CD14-positive monocyte (primary cell): Measurements from ENCODE around the gene BRSK2. TPM values are rescaled to one million over a fixed set of nuclear protein-coding genes. Genes with fewer than 3 reads are reported as not detected.

Experiments used
- DNase-seq, 3 donors: peaks; one replicate each; pipeline ENCODE4 v3.0.0-alpha.2; 2011 to 2022
- H2AFZ ChIP-seq: 2 replicates; pipeline ENCODE4 v1.6.0; 2012; ENCODE audit warnings: mild to moderate bottlenecking, low read depth, low read length, inconsistent platforms; ENCODE audit not compliant: insufficient read depth, poor library complexity, severe bottlenecking
- H3K27ac ChIP-seq, 2 donors: 1 replicate in 1 of 2; 2 replicates in 1 of 2; pipeline ENCODE4 v1.5.1; 2012 to 2013; ENCODE audit warnings: low read length in 2 of 2, control low read depth in 1 of 2, inconsistent platforms in 1 of 2, low read depth in 1 of 2, mild to moderate bottlenecking in 1 of 2
- H3K27me3 ChIP-seq, 2 donors: one replicate each; pipeline versions ENCODE4 v1.6.0 to v1.6.1; 2011 to 2013; ENCODE audit warnings: low read length in 2 of 2; ENCODE audit not compliant: control insufficient read depth in 2 of 2, insufficient read depth in 2 of 2
- H3K36me3 ChIP-seq, 2 donors: replicated peaks in 1 of 2; 1 replicate in 1 of 2; 2 replicates in 1 of 2; pipeline versions ENCODE4 v1.5.1 to v1.6.1; 2012 to 2013; ENCODE audit warnings: low read length in 2 of 2, control low read depth in 1 of 2, inconsistent platforms in 1 of 2, mild to moderate bottlenecking in 1 of 2; ENCODE audit not compliant: insufficient read depth in 2 of 2, control insufficient read depth in 1 of 2
- H3K4me1 ChIP-seq, 2 donors: 1 replicate in 1 of 2; 2 replicates in 1 of 2; pipeline versions ENCODE4 v1.5.1 to v1.6.1; 2012 to 2013; ENCODE audit warnings: low read length in 2 of 2, control low read depth in 1 of 2, inconsistent platforms in 1 of 2, mild to moderate bottlenecking in 1 of 2, moderate library complexity in 1 of 2; ENCODE audit not compliant: insufficient read depth in 2 of 2, control insufficient read depth in 1 of 2
- H3K4me2 ChIP-seq: replicated peaks from 2 replicates; pipeline ENCODE3; 2012; ENCODE audit warnings: low read length, moderate library complexity, mild to moderate bottlenecking; ENCODE audit not compliant: poor library complexity, severe bottlenecking; ENCODE audit errors: extremely low read depth
- H3K4me3 ChIP-seq, 3 experiments: fragments of 200-600 bp in 1 of 3; sonication (generic) in 1 of 3; replicated peaks in 1 of 3; 1 replicate in 2 of 3; 2 replicates in 1 of 3; pipeline ENCODE4 v1.5.1; 2011 to 2013; ENCODE audit warnings: low read length in 3 of 3, mild to moderate bottlenecking in 3 of 3, control low read depth in 2 of 3, low read depth in 2 of 3, inconsistent platforms in 1 of 3, moderate library complexity in 1 of 3
- H3K79me2 ChIP-seq: 2 replicates; pipeline ENCODE4 v1.6.0; 2012; ENCODE audit warnings: mild to moderate bottlenecking, control low read depth, inconsistent platforms, low read length, moderate library complexity; ENCODE audit not compliant: insufficient read depth
- H3K9ac ChIP-seq: 2 replicates; pipeline ENCODE4 v1.6.0; 2017; ENCODE audit warnings: low read length, mild to moderate bottlenecking; ENCODE audit not compliant: insufficient read depth, poor library complexity, severe bottlenecking
- H3K9me3 ChIP-seq, 2 donors: replicated peaks in 1 of 2; 1 replicate in 1 of 2; 2 replicates in 1 of 2; pipeline versions ENCODE4 v1.5.1 to v1.6.1; 2012 to 2013; ENCODE audit warnings: low read length in 2 of 2, control low read depth in 1 of 2; ENCODE audit not compliant: control insufficient read depth in 1 of 2, insufficient read depth in 1 of 2
- H4K20me1 ChIP-seq: 2 replicates; pipeline ENCODE4 v1.6.0; 2012; ENCODE audit warnings: mild to moderate bottlenecking, low read length, control low read depth, moderate library complexity; ENCODE audit not compliant: insufficient read depth
- H3K27ac Mint-ChIP-seq, 7 donors: one replicate each; pipeline ENCODE4 v1.8.0; 2020; ENCODE audit warnings: mild to moderate bottlenecking in 7 of 7, mixed read lengths in 7 of 7, moderate library complexity in 6 of 7, inconsistent platforms in 2 of 7
- H3K27me3 Mint-ChIP-seq, 3 donors: one replicate each; pipeline ENCODE4 v1.8.0; 2021 to 2022; ENCODE audit warnings: low read depth in 3 of 3, mild to moderate bottlenecking in 3 of 3, mixed read lengths in 3 of 3, moderate library complexity in 3 of 3, inconsistent platforms in 1 of 3
- H3K36me3 Mint-ChIP-seq, 2 donors: one replicate each; pipeline ENCODE4 v1.8.0; 2020; ENCODE audit warnings: mixed read lengths in 2 of 2, inconsistent platforms in 1 of 2, mild to moderate bottlenecking in 1 of 2
- H3K4me1 Mint-ChIP-seq: one replicate; pipeline ENCODE4 v1.8.0; 2020; ENCODE audit warnings: mild to moderate bottlenecking, mixed read lengths
- H3K4me3 Mint-ChIP-seq, 2 donors: one replicate each; pipeline ENCODE4 v1.8.0; 2020; ENCODE audit warnings: mild to moderate bottlenecking in 2 of 2, mixed read lengths in 2 of 2, moderate library complexity in 1 of 2
- H3K9me3 Mint-ChIP-seq, 7 donors: one replicate each; pipeline ENCODE4 v1.8.0; 2020 to 2022; ENCODE audit warnings: mixed read lengths in 7 of 7, mild to moderate bottlenecking in 6 of 7, moderate library complexity in 6 of 7, inconsistent platforms in 2 of 7
- CTCF ChIP-seq: fragments of 200-600 bp; IDR thresholded peaks from one replicate; pipeline ENCODE4 v1.8.0; 2022; ENCODE audit warnings: antibody characterized with exemption, mild to moderate bottlenecking
- WGBS: methylation state at CpG from one replicate; pipeline ENCODE4 v1.1.5; 2013; ENCODE audit warnings: missing lambda C conversion rate; ENCODE audit not compliant: insufficient coverage; 5-methylcytosine and 5-hydroxymethylcytosine counted together
- intact Hi-C, 2 donors: fragments of 100-400 bp; cut with micrococcal nuclease; formaldehyde crosslinking; loops; one replicate each; pipeline versions ENCODE4 v1.15.0 to v1.15.1; 2023
- polyA plus RNA-seq, 3 donors: library from polyadenylated mRNA; depleted of rRNA in 1 of 3; unstranded in 2 of 3; stranded (reverse) in 1 of 3; fragments of 300-500 nt in 2 of 3; fragments of >200 nt in 1 of 3; fragmentation: Illumina TruSeq in 2 of 3; gene quantifications; 1 replicate in 2 of 3; 2 replicates in 1 of 3; pipeline ENCODE4 v1.2.3, GENCODE V29; 2012 to 2021

Gene BRSK2
- polyA plus RNA-seq, 3 donors = 0.13 TPM; not detected in 2

DNA sequence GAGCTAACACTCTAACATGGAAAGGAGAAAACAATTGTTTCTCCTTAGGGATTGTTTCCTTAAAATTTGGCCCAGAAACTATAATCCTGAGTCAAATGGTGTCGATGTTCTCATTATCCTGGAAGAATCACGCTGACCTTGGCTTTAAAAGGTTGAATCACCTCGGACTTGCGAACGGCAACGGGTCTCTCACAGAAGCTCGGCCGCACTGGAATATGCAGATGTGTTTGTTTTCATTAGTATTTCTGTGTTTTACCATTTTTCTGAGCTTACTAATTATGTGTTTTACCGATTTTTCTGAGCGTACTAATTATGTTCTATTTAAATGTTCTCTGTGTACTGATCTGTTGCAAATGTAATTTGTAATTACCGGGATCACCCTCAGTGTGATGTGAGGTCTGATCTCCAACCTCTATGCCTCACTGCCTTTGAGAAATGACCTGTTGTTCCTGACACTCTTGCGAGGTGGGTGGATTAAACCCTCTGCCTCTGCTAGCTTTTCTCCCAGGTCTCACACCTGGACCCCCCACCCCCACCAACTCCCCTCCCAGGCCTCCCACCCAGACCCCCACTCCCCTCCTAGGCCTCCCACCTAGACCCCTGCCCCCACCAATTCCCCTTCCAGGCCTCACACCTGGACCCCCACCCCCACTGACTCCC is 38.3 kb upstream of the BRSK2 start:
- peak overlapping the region in 1 of 7 donors; percentile 20 for H3K27ac Mint-ChIP-seq
- H3K79me2 ChIP-seq = no peaks in the 10 kb centered on the region
- no peak overlapping the region for H3K9ac ChIP-seq

GRCh38 chr11:1352696-1353382 is 36.9 kb upstream of the BRSK2 start:
- no peaks in the 10 kb centered on the region for H3K36me3 Mint-ChIP-seq
- H3K27me3 Mint-ChIP-seq = peaks cover 13 to 22% (median 18%) of the 10 kb centered on the region in 3 donors
- H3K9me3 Mint-ChIP-seq = no peaks in the 10 kb centered on the region
- intact Hi-C loops = no loop called here
- no peaks in the 10 kb centered on the region for H3K27me3 ChIP-seq
- H3K4me3 ChIP-seq = no peak overlapping the region
- no peaks in the 10 kb centered on the region for H3K36me3 ChIP-seq
- H3K9me3 ChIP-seq = no peaks in the 10 kb centered on the region
- H3K9ac ChIP-seq = no peak overlapping the region
- H3K27ac ChIP-seq = no peak overlapping the region
- no peak overlapping the region for H3K4me3 Mint-ChIP-seq
- no peak overlapping the region for H2AFZ ChIP-seq
- 94% methylated on average over 6 of the region's 8 CpGs for WGBS
- no peak for DNase-seq
- H3K4me2 ChIP-seq = no peak overlapping the region
- peak overlapping the region in 1 of 7 donors; percentile 43 for H3K27ac Mint-ChIP-seq
- H3K4me1 Mint-ChIP-seq = no peaks in the 10 kb centered on the region
- no peak for TF ChIP-seq CTCF
- H4K20me1 ChIP-seq = no peaks in the 10 kb centered on the region
- no peaks in the 10 kb centered on the region for H3K79me2 ChIP-seq
- H3K4me1 ChIP-seq = no peaks in the 10 kb centered on the region

More for the DNA sequence above, 38.3 kb upstream of the BRSK2 start:
- no peaks in the 10 kb centered on the region for H3K36me3 Mint-ChIP-seq
- Histone ChIP-seq H3K27me3 (no peaks in the 10 kb centered on the region), H3K4me2 (no peak overlapping the region), H3K27ac (no peak overlapping the region), H3K36me3 (no peaks in the 10 kb centered on the region), H3K4me3 (no peak overlapping the region), H4K20me1 (no peaks in the 10 kb centered on the region), H3K4me1 (no peaks in the 10 kb centered on the region), H3K9me3 (no peaks in the 10 kb centered on the region), H2AFZ (no peak overlapping the region)
- no peaks in the 10 kb centered on the region for H3K4me1 Mint-ChIP-seq
- H3K9me3 Mint-ChIP-seq = no peaks in the 10 kb centered on the region
- H3K27me3 Mint-ChIP-seq = peaks cover 10 to 17% (median 16%) of the 10 kb centered on the region in 3 donors
- no peak overlapping the region for H3K4me3 Mint-ChIP-seq
- no peak for TF ChIP-seq CTCF
- intact Hi-C loops = no loop called here
- 87% methylated on average over 7 of the region's 12 CpGs for WGBS
- no peak for DNase-seq
